ENCODE measurements around the gene ASGR2.

The ASGR2 gene

GRCh38 chr17:7060165-7060891 is 54.3 kb downstream of the ASGR2 start:
- DNase-seq = no peak

- no peak for DNase-seq
Observed at GRCh38 chr17:7058831-7059447, 55.7 kb downstream of the ASGR2 start.

- no peak for DNase-seq
Observed at GRCh38 chr17:7056386-7056785, 58.2 kb downstream of the ASGR2 start.

All from RPMI8226 (cell line).